HG03064 (cell line): ENCODE data around the gene UNC80.

Source experiments
- ATAC-seq: cut with Tn5 transposase; IDR thresholded peaks from one replicate; pipeline ENCODE4 v1.9.1; 2021; ENCODE audit warnings: low read depth; ENCODE audit not compliant: unreplicated experiment

UNC80 gene

DNA sequence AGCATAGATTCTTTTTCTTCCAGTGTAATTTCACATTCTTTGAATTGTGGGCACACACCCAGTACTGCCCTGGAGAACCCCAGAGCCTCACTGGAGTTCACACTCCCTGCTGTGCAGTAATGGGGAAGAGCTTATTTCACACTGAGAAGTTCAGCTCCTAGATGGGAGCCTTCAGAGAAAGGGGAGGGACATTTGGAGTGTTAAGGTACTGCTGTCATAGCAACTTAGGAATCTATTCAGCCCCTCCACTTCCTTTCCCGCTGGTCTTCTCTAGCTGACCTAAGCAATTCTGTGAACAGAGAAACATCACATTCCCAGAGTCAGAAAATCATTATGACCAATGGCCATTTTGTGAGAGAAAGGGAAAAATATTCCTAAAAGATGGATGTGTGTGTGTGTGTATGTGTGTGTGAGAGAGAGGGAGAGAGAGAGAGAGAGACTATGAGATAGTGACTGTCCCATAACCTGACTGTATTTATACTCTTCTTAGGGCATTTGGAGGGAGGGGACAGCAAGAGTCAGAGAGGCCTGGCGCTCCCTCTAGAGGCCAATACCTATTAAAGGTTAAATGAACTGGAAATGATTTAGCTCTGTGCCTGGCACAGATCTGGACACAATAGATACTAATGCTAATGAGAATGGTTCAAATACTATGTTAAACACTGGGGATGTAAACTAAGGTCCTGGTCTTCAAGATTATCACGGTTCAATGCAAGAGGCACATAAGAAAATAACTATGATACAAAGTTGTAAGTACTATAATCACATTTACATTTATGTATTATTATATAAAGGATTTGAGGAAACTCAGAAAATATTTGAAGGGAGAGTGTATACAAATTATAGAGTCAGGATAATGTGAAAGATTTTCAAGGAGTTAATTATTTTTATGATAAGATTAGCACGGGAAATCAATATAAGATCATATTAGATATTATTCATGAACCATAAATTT, 189.3 kb downstream of the UNC80 start:
- ATAC-seq, result peak; percentile 80

- no peak for ATAC-seq
Measured at GRCh38 chr2:209965723-209966122, 194.1 kb downstream of the UNC80 start.

DNA sequence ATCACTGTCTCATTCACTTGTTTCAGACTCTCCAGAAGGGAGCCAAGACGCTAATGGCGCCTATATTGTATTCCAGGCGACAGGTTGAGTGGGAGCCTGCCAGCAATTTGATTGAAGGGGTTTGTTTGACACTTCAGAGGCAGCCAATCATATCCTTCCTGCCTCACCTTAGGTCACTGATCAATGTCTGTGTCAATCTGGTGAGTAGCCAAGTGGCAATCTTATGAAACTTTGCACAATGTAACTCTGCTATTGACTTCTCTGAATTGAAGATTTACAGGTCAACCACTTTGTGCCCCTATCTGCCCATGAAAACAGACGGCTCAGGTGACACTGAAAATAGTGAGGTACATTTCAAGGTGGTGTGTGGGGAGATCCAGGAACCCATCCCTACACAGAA, 198.1 kb downstream of the UNC80 start:
- no peak for ATAC-seq

GRCh38 chr2:209970271-209970670, 198.6 kb downstream of the UNC80 start:
- no peak for ATAC-seq

GRCh38 chr2:209970711-209971110, 199.1 kb downstream of the UNC80 start:
- ATAC-seq, result no peak

- no peak for ATAC-seq
Measured at GRCh38 chr2:209973328-209973727, 201.7 kb downstream of the UNC80 start.

DNA sequence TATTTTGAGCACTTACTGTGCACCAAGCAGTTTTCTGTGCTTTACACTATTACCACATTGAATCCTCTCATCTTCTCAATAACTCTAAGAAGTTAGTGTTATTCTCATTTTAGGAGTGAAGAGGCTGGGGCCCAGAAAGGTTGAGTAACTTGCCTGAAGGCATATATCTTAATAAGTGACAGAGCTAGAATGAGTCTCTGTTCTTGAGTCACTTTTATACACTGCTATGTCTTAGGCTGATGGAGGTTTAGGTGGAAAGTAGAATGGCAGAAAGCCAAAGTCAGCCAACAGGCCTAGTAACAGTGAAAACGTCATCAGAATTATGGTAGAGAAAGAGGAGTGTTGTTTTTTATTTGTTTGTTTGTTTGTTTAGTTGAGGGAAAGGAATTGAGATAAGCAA, 202.9 kb downstream of the UNC80 start:
- ATAC-seq, result no peak

- ATAC-seq, result peak; percentile 86
Measured at GRCh38 chr2:209976698-209977385, 205.2 kb downstream of the UNC80 start.

DNA sequence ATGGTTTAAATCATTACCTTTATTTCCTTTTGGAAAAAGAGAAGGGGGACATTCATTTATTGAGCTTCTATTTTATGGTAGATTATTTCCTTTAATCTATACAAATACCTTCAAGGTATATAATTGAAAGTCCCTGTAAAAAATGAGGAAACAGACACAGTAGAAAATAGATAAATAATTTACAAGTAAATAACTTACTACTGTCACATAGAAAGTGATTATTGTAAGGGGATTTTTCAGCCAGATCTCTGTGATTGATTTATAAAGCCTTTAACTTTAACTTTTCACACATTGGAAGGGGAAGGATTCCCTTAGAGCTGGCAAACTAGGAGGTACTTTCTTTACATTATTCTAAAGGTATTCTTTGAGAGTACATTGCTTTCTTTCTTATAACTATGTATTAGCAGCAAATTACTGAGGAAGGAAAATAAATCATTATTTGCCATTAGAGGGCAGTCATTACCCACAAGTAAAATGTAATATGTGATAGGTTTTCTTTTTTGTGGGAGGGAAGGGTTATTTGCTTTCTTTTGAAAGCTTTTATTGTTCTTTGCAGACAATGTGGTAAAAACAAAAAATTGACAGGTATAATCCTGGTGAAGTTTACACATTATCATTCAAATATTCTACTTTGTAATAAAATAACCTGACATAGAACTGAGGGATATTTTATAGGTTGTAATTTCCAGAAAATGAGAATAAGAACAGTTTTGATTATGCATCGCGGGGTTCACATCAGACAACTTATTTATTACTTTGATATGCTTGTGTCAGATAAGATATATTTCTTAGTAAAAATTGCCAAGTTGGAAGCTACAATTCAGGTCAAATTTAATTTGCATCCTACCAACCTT, 206.0 kb downstream of the UNC80 start:
- peak; percentile 54 for ATAC-seq

DNA sequence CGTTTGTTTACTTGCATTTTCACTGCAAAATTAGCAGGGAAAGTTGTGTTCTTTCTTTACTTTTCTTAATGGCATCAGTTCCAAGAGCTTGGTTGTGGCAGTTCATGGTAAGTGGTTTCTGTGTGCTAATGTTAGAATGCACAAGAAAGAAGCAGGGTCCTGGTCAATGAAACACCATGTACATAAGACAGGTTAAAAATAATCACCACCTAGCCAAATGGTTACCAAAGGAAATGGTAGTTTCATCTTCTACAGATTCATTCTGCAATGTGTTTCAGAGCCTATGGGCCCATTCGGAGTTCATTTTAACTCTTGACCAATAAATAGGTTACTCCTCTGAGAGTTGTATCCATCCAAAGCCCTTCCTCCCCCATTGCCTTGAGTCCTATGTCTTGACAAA, 212.7 kb downstream of the UNC80 start:
- ATAC-seq, result no peak

GRCh38 chr2:209985874-209986273, 214.2 kb downstream of the UNC80 start:
- ATAC-seq, result no peak

DNA sequence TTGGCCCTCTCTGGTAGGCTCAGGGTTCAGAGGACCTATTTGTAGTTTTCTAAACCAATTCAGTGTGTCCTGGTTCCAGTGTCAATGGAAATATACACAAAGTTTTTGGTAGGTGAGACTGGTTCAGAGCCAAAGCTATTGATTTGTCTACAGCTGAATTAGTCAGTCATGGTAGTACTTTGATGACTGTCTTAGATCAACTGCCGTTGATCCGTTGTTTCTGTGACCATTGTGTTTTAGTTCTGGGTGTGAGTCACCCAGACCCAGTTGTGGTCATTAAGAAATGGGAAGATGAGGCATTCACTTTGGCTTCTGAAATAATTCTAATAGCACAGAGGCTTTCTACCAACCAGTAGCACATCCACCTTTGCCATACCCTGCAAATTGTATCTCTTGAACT, 214.8 kb downstream of the UNC80 start:
- ATAC-seq, result no peak

GRCh38 chr2:209988010-209988409, 216.4 kb downstream of the UNC80 start:
- no peak for ATAC-seq

DNA sequence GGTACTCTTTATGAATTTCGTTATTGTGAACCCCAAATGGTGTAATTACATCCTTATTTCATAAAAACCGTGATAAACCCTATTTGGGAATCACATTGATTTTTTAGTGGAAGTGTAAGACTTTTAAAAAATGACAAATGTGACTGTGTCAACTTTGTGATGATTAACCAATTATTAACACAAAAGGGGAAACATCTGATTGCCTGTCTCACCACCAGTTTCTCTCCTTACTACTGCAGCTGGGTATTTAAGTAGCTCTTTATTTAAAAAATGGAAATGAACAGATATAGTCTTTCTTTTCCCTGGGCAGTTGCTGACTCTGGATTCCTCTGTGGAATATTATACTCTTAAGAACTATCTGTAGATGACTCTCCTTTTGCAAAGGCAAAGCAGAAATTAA, 219.2 kb downstream of the UNC80 start:
- ATAC-seq, result no peak

- no peak for ATAC-seq
Measured at GRCh38 chr2:209993968-209994367, 222.3 kb downstream of the UNC80 start.

DNA sequence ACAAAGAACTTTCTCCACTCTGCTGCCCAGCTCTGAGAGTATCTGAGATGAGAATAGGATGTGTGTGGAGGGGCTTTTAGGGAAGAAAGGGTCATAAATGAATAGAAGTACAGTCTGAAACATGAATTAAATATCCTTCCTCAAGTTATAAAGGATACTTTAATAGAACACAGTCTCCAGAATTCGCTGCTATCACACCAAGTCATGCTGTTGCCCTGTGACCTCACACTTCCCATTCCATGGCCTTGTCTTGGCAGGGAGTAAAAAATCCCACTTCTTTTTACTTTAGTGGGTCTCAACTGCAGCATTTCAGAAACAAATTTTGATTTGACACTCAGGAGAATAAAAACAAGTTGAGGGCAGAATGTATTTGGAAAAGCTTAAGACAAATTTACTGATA, 227.0 kb downstream of the UNC80 start:
- ATAC-seq, result no peak

DNA sequence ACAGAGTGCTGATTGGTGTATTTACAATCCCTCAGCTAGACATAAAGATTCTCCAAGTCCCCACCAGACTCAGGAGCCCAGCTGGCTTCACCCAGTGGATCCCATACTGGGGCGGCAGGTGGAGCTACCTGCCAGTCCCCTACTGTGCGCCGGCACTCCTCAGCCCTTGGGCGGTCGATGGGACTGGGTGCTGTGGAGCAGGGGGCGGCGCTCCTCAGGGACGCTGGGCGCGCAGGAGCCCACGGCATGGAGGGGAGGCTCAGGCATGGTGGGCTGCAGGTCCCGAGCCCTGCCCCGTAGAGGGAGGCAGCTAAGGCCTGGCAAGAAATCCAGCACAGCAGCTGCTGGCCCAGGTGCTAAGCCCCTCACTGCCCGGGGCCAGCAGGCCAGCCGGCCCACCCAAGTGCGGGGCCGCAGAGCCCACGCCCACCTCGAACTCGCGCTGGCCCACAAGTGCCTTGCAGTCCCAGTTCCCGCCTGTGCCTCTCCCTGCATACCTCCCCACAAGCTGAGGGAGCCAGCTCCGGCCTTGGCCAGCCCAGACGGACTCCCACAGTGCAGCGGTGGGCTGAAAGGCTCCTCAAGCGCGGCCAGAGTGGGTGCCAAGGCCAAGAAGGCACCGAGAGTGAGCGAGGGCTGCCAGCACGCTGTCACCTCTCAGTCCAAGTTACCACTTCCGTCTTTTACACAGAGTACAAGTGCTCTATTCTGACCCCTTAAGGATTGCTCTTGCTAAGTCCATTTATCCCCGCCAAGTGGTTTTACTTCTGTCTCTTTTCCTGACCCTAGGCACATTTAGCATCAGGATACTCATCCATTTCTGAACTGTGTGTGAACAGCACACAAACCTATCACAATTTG, 229.1 kb downstream of the UNC80 start:
- ATAC-seq, result no peak

DNA sequence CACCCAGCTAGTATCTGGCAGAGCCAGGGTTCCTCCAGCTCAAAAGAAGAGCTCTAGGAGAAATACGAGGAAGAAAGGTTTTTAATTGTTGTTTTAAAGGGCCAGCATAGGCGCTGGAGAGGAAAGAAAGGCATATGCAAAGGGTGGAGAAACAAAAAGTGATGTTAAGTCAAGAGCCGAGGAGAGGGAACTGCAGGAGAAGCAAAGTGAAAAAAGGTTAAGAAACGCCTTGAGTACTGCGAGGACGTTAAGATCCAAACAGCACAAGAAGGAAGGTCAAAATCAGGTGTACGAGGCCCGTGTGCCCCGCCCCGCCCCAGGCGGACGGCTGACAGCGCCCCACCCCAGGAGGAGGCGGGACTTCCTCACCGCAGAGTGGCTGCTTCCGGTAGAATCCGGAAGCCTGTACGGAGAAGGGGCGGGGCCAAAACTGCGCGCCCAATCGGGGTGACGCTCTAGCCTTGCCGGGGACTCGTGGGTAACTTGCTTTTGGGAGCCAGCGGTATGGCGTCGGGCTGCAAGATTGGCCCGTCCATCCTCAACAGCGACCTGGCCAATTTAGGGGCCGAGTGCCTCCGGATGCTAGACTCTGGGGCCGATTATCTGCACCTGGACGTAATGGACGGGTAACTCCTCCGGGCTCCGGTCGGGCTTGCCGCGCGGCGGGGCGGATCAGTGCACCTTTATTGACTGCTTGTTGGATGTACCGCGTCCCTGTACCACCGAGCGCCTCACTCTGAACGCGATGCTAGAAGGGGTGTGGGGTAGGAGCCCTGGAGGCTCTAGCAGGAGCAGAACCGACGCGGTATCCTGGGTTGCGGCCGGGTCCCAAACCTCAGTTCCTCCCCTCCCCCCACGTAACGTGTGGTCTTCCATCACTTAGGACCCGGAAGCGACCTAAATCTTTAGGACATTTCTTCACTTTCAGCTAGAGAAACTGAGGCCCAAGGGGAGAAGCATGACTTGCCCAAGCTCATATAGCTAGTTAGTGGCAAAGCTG, 230.8 kb downstream of the UNC80 start, which contains the start of gene RPE:
Gene RPE (plus strand): TSS at position 481 of the 1,000 bp plus-strand sequence. CDS start 24 bp downstream, at position 505.
- ATAC-seq, result peak; percentile 100

GRCh38 chr2:210003359-210003758, 231.7 kb downstream of the UNC80 start:
- no peak for ATAC-seq
